Muscle of leg (tissue), 11 donors: Measurements from ENCODE around the gene CD28. TPM values are rescaled to one million over a fixed set of nuclear protein-coding genes. Genes with fewer than 3 reads are reported as not detected.
"Not testable (repeated sequence)": the region's sequence is repeated elsewhere in the genome, so short reads cannot be mapped to it uniquely, and the experiment has no call there.

Experiments
- DNase-seq: peaks from one replicate; pipeline ENCODE4 v3.0.0; 2013
- H3K27ac ChIP-seq: one replicate; pipeline ENCODE4 v1.5.1; 2013; ENCODE audit warnings: mild to moderate bottlenecking, low read length, control low read depth
- H3K27me3 ChIP-seq: one replicate; pipeline ENCODE4 v1.6.1; 2013; ENCODE audit warnings: low read length; ENCODE audit not compliant: control insufficient read depth, insufficient read depth
- H3K36me3 ChIP-seq: one replicate; pipeline ENCODE4 v1.6.1; 2013; ENCODE audit warnings: low read length; ENCODE audit not compliant: control insufficient read depth, insufficient read depth
- H3K4me1 ChIP-seq: one replicate; pipeline ENCODE4 v1.6.1; 2013; ENCODE audit warnings: low read length; ENCODE audit not compliant: control insufficient read depth, insufficient read depth
- H3K4me3 ChIP-seq: one replicate; pipeline ENCODE4 v1.5.1; 2013; ENCODE audit warnings: low read length, control low read depth
- H3K9me3 ChIP-seq: replicated peaks from 2 replicates; pipeline ENCODE4 v1.6.1; 2013; ENCODE audit warnings: low read depth, low read length; ENCODE audit not compliant: control insufficient read depth
- WGBS: methylation state at CpG from one replicate; pipeline ENCODE4 v1.1.5; 2013; ENCODE audit warnings: missing lambda C conversion rate; ENCODE audit not compliant: insufficient coverage; 5-methylcytosine and 5-hydroxymethylcytosine counted together
- polyA plus RNA-seq, 8 donors: library from polyadenylated mRNA; unstranded; fragments of 120-200 nt; gene quantifications; one replicate each; pipeline versions ENCODE4 v1.2.1 to v1.2.3, GENCODE V29; 2013; ENCODE audit warnings: inconsistent platforms in 1 of 8, low replicate concordance in 1 of 8; ENCODE audit not compliant: insufficient read length in 8 of 8, insufficient read depth in 1 of 8
- total RNA-seq: library from RNA; stranded (reverse); fragments of 120-200 nt; gene quantifications from one replicate; pipeline ENCODE4 v1.2.4, GENCODE V29; 2013

CD28 gene
- total and polyA plus RNA-seq, 9 donors = 2.8 to 5.6 (median 3.8) TPM

- no CpG with 5 or more reads among the region's 5 CpGs for WGBS
- Histone ChIP-seq H3K36me3 (no peaks in the 10 kb centered on the region), H3K4me3 (no peak overlapping the region), H3K9me3 (no peaks in the 10 kb centered on the region), H3K27ac (no peak overlapping the region), H3K27me3 (no peaks in the 10 kb centered on the region), H3K4me1 (peaks cover 21% of the 10 kb centered on the region)
- DNase-seq = peak; percentile 65
Observed at GRCh38 chr2:203782262-203782976, 76.0 kb downstream of the CD28 start.

GRCh38 chr2:203783496-203784203 lies 77.2 kb downstream of the CD28 start:
- Histone ChIP-seq H3K4me1 (peaks cover 25% of the 10 kb centered on the region), H3K27ac (peak overlapping the region; percentile 39), H3K36me3 (no peaks in the 10 kb centered on the region), H3K9me3 (no peaks in the 10 kb centered on the region), H3K4me3 (no peak overlapping the region), H3K27me3 (no peaks in the 10 kb centered on the region)
- peak; percentile 85 for DNase-seq
- WGBS = no CpG with 5 or more reads among the region's 4 CpGs

GRCh38 chr2:203784710-203785270 lies 78.4 kb downstream of the CD28 start:
- not testable (repeated sequence) for H3K4me3 ChIP-seq

GRCh38 chr2:203785391-203786110 lies 79.1 kb downstream of the CD28 start:
- H3K9me3 ChIP-seq, DNase-seq, H3K27me3 ChIP-seq, H3K4me3 ChIP-seq, H3K36me3 ChIP-seq: not testable (repeated sequence)
- Histone ChIP-seq H3K27ac (peak overlapping the region; percentile 93), H3K4me1 (peaks cover 31% of the 10 kb centered on the region)
- WGBS = 94% methylated on average over 32 of the region's 43 CpGs

More at GRCh38 chr2:203784710-203785270, 78.4 kb downstream of the CD28 start:
- H3K27ac ChIP-seq, H3K36me3 ChIP-seq, DNase-seq, H3K9me3 ChIP-seq, H3K27me3 ChIP-seq: not testable (repeated sequence)
- peaks cover 28% of the 10 kb centered on the region for H3K4me1 ChIP-seq
- 73% methylated on average over 6 of the region's 10 CpGs for WGBS

- peak; percentile 99 for DNase-seq
- no peaks in the 10 kb centered on the region for H3K27me3 ChIP-seq
- peak overlapping the region; percentile 93 for H3K27ac ChIP-seq
- H3K4me3 ChIP-seq = no peak overlapping the region
- 36% methylated on average over 2 of the region's 6 CpGs for WGBS
- H3K4me1 ChIP-seq = peaks cover 31% of the 10 kb centered on the region
- H3K9me3 ChIP-seq = no peaks in the 10 kb centered on the region
- no peaks in the 10 kb centered on the region for H3K36me3 ChIP-seq
Observed at GRCh38 chr2:203786549-203787351, 80.3 kb downstream of the CD28 start.

GRCh38 chr2:203787979-203788378 lies 81.5 kb downstream of the CD28 start:
- no peaks in the 10 kb centered on the region for H3K36me3 ChIP-seq
- H3K4me3 ChIP-seq = no peak overlapping the region
- peak; percentile 53 for DNase-seq
- H3K9me3 ChIP-seq = no peaks in the 10 kb centered on the region
- H3K27me3 ChIP-seq = no peaks in the 10 kb centered on the region
- peak overlapping the region; percentile 93 for H3K27ac ChIP-seq
- WGBS = 60% methylated on average over 1 of the region's 2 CpGs
- H3K4me1 ChIP-seq = peaks cover 27% of the 10 kb centered on the region

Other genes with a start within 250 kb of the CD28 start
- 32.7 TPM for gene RAPH1, start 171.3 kb upstream of the CD28 start, total RNA-seq
- gene RAPH1, start 171.3 kb upstream of the CD28 start, polyA plus RNA-seq = 10 to 100 TPM; 16.6 to 33.5 (median 26.9) TPM
- 0.31 TPM for gene CTLA4, start 161.1 kb downstream of the CD28 start, total RNA-seq
- gene CTLA4, start 161.1 kb downstream of the CD28 start, polyA plus RNA-seq = 1 to 10 TPM in 1 of 8 donors, under 1 TPM in 2, not detected in 5; 0.14 to 1.1 (median 0.50) TPM
- not detected for gene ICOS, start 230.1 kb downstream of the CD28 start, total RNA-seq
- under 1 TPM in 1 of 8 donors, not detected in 7; 0.04 TPM for gene ICOS, start 230.1 kb downstream of the CD28 start, polyA plus RNA-seq